Tibial nerve (tissue), 3 donors: ENCODE data around the gene EP400.

ENCODE experiments used
- CTCF ChIP-seq, 5 experiments: fragments of 200-600 bp in 3 of 5; fragments of 450-650 bp in 2 of 5; sonication (generic) in 3 of 5; IDR thresholded peaks; one replicate each; pipeline ENCODE4 v1.5.1; 2016 to 2019; ENCODE audit warnings: antibody characterized with exemption in 5 of 5, mild to moderate bottlenecking in 3 of 5, moderate library complexity in 2 of 5
- POLR2A ChIP-seq, 2 donors: fragments of 450-650 bp; IDR thresholded peaks; one replicate each; pipeline ENCODE4 v1.6.1; 2017; ENCODE audit warnings: antibody characterized with exemption in 2 of 2, mild to moderate bottlenecking in 2 of 2, moderate library complexity in 2 of 2

- TF ChIP-seq CTCF (IDR thresholded peaks at IDR 0.05) (no peak), POLR2A (IDR thresholded peaks at IDR 0.05) (no peak)
Measured at GRCh38 chr12:131938082-131938481, 11.7 kb upstream of the EP400 start.
